Measurements from ENCODE around the gene JAGN1.
A peak's percentile ranks its signal among the peaks of the same experiment; 100 is the strongest.
"Not testable (repeated sequence)": the region's sequence is repeated elsewhere in the genome, so short reads cannot be mapped to it uniquely, and the experiment has no call there.

- TF ChIP-seq, protein P1, sequence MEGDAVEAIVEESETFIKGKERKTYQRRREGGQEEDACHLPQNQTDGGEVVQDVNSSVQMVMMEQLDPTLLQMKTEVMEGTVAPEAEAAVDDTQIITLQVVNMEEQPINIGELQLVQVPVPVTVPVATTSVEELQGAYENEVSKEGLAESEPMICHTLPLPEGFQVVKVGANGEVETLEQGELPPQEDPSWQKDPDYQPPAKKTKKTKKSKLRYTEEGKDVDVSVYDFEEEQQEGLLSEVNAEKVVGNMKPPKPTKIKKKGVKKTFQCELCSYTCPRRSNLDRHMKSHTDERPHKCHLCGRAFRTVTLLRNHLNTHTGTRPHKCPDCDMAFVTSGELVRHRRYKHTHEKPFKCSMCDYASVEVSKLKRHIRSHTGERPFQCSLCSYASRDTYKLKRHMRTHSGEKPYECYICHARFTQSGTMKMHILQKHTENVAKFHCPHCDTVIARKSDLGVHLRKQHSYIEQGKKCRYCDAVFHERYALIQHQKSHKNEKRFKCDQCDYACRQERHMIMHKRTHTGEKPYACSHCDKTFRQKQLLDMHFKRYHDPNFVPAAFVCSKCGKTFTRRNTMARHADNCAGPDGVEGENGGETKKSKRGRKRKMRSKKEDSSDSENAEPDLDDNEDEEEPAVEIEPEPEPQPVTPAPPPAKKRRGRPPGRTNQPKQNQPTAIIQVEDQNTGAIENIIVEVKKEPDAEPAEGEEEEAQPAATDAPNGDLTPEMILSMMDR (IDR thresholded peaks at IDR 0.05; ENCODE audit: low read depth, low read length, poor library complexity, severe bottlenecking): peak; percentile 56
- TF ChIP-seq EZH2phosphoT487 (IDR thresholded peaks at IDR 0.05; ENCODE audit: borderline replicate concordance, low read length): not testable (repeated sequence)
Measured at GRCh38 chr3:9848860-9849259, 41.5 kb upstream of the JAGN1 start.
